PFSK-1 (cell line): Measurements from ENCODE around the gene HIPK1.

Experiments used
- FOXP2 ChIP-seq: optimal IDR thresholded peaks from 2 replicates; pipeline ENCODE3; 2011; ENCODE audit warnings: borderline replicate concordance, control low read depth, inconsistent platforms; ENCODE audit not compliant: insufficient read depth; ENCODE audit errors: extremely low read length, extremely low read depth
- POLR2AphosphoS5 ChIP-seq: IDR thresholded peaks from 2 replicates; pipeline ENCODE4 v1.6.1; 2012; ENCODE audit warnings: low read depth, mild to moderate bottlenecking, control low read depth, low read length, moderate library complexity
- REST ChIP-seq, 2 experiments: IDR thresholded peaks; 2 replicates each; pipeline versions ENCODE4 v1.6.1 to v1.8.0; 2011 to 2012; ENCODE audit warnings: low read depth in 2 of 2, low read length in 2 of 2, control low read depth in 1 of 2, inconsistent platforms in 1 of 2, mild to moderate bottlenecking in 1 of 2, moderate library complexity in 1 of 2; ENCODE audit not compliant: insufficient read depth in 1 of 2
- SIN3A ChIP-seq: IDR thresholded peaks from 2 replicates; pipeline ENCODE4 v1.6.1; 2012; ENCODE audit warnings: mild to moderate bottlenecking, low read length, moderate library complexity, borderline replicate concordance; ENCODE audit not compliant: insufficient read depth
- TAF1 ChIP-seq: IDR thresholded peaks from 2 replicates; pipeline ENCODE4 v1.6.1; 2012; ENCODE audit warnings: low read length, control low read depth, borderline replicate concordance; ENCODE audit not compliant: insufficient read depth

- TF ChIP-seq SIN3A (no peak), TAF1 (no peak), REST (IDR thresholded peaks at IDR 0.05; ENCODE audit: insufficient read depth in 1 of 2, low read depth in 2 of 2, low read length in 2 of 2) (no peak), POLR2AphosphoS5 (no peak), FOXP2 (no peak)
Observed at GRCh38 chr1:113893267-113893666, 35.9 kb upstream of the HIPK1 start.
